DOHH2 (cell line): ENCODE data around the gene AKAP1.

Experiments used
- H3F3A ChIP-seq: fragments of 200-600 bp; sonication (generic), shearing (Covaris generic); 2 replicates; pipeline ENCODE4 v1.6.0; 2016; ENCODE audit warnings: antibody characterized with exemption, mild to moderate bottlenecking; ENCODE audit not compliant: control insufficient read depth, insufficient read depth
- H3K27ac ChIP-seq: fragments of 200-600 bp; sonication (generic); 2 replicates; pipeline ENCODE4 v1.5.1; 2014; ENCODE audit warnings: low read depth, mild to moderate bottlenecking, low read length, moderate library complexity
- H3K27me3 ChIP-seq: fragments of 200-600 bp; sonication (generic); 2 replicates; pipeline ENCODE4 v1.6.1; 2014; ENCODE audit warnings: mild to moderate bottlenecking, low read length, mixed read lengths; ENCODE audit not compliant: control insufficient read depth
- H3K36me3 ChIP-seq: fragments of 200-600 bp; sonication (generic); 2 replicates; pipeline ENCODE4 v1.6.1; 2014; ENCODE audit warnings: mild to moderate bottlenecking, low read length, moderate library complexity, mixed read lengths; ENCODE audit not compliant: control insufficient read depth
- H3K4me1 ChIP-seq: fragments of 200-600 bp; sonication (generic); 2 replicates; pipeline ENCODE4 v1.6.1; 2014; ENCODE audit warnings: mild to moderate bottlenecking, low read length, mixed read lengths; ENCODE audit not compliant: control insufficient read depth
- H3K4me2 ChIP-seq: fragments of 200-600 bp; sonication (generic); 2 replicates; pipeline ENCODE4 v1.6.0; 2014; ENCODE audit warnings: mild to moderate bottlenecking, low read length, moderate library complexity
- H3K4me3 ChIP-seq: fragments of 200-600 bp; sonication (generic); 2 replicates; pipeline ENCODE4 v1.5.1; 2014; ENCODE audit warnings: mild to moderate bottlenecking, low read length, mixed read lengths
- H3K79me2 ChIP-seq: fragments of 200-600 bp; sonication (generic); 2 replicates; pipeline ENCODE4 v1.6.1; 2014; ENCODE audit warnings: mild to moderate bottlenecking, low read length, mixed read lengths; ENCODE audit not compliant: control insufficient read depth
- H3K9me2 ChIP-seq: fragments of 200-600 bp; sonication (generic); replicated peaks from 2 replicates; pipeline ENCODE4 v1.6.1; 2014; ENCODE audit warnings: mild to moderate bottlenecking, low read length, mixed read lengths; ENCODE audit not compliant: control insufficient read depth
- H3K9me3 ChIP-seq: fragments of 200-600 bp; sonication (generic); 2 replicates; pipeline ENCODE4 v1.6.1; 2014; ENCODE audit warnings: antibody characterized with exemption, low read length, mixed read lengths; ENCODE audit not compliant: control insufficient read depth, insufficient read depth
- H4K20me1 ChIP-seq: fragments of 200-600 bp; sonication (generic); 2 replicates; pipeline ENCODE4 v1.6.0; 2014; ENCODE audit warnings: low read depth, mild to moderate bottlenecking, antibody characterized with exemption, low read length, moderate library complexity; ENCODE audit not compliant: control insufficient read depth, insufficient read depth
- CTCF ChIP-seq: fragments of 200-600 bp; sonication (generic); IDR thresholded peaks from one replicate; pipeline ENCODE4 v1.5.1; 2014; ENCODE audit warnings: antibody characterized with exemption, mild to moderate bottlenecking, low read depth, low read length; ENCODE audit not compliant: poor library complexity, severe bottlenecking
- EZH2phosphoT487 ChIP-seq: fragments of 200-600 bp; sonication (generic); IDR thresholded peaks from 2 replicates; pipeline ENCODE4 v1.6.1; 2017; ENCODE audit warnings: borderline replicate concordance, mild to moderate bottlenecking, antibody characterized with exemption, low read length, moderate library complexity, mixed read lengths

AKAP1 gene

GRCh38 chr17:57085448-57086068 lies 512 bp downstream of the AKAP1 start:
- H3K27ac ChIP-seq = peak overlapping the region; percentile 59
- H3K27me3 ChIP-seq = no peaks in the 10 kb centered on the region
- H4K20me1 ChIP-seq = peaks cover 26% of the 10 kb centered on the region
- peak overlapping the region; percentile 74 for H3K4me2 ChIP-seq
- peaks cover 60% of the 10 kb centered on the region for H3K79me2 ChIP-seq
- no peaks in the 10 kb centered on the region for H3K9me2 ChIP-seq
- H3F3A ChIP-seq = no peaks in the 10 kb centered on the region; the same call in 1 of the 2 replicates
- peaks cover 20% of the 10 kb centered on the region for H3K36me3 ChIP-seq
- no peaks in the 10 kb centered on the region for H3K9me3 ChIP-seq
- peaks cover 39% of the 10 kb centered on the region for H3K4me1 ChIP-seq
- no peak for TF ChIP-seq EZH2phosphoT487
- no peak for TF ChIP-seq CTCF
- H3K4me3 ChIP-seq = peak overlapping the region; percentile 86

GRCh38 chr17:57086069-57086930 lies 1.3 kb downstream of the AKAP1 start:
- Histone ChIP-seq H3F3A (no peaks in the 10 kb centered on the region; the same call in 1 of the 2 replicates), H3K79me2 (peaks cover 68% of the 10 kb centered on the region), H3K27ac (peak overlapping the region; percentile 59), H3K4me1 (peaks cover 42% of the 10 kb centered on the region), H3K9me3 (no peaks in the 10 kb centered on the region), H3K9me2 (no peaks in the 10 kb centered on the region), H3K27me3 (no peaks in the 10 kb centered on the region), H3K36me3 (peaks cover 20% of the 10 kb centered on the region), H4K20me1 (peaks cover 33% of the 10 kb centered on the region), H3K4me2 (peak overlapping the region; percentile 74), H3K4me3 (peak overlapping the region; percentile 86)
- TF ChIP-seq CTCF (no peak), EZH2phosphoT487 (no peak)

GRCh38 chr17:57088298-57088697 lies 3.3 kb downstream of the AKAP1 start:
- Histone ChIP-seq H3K9me3 (no peaks in the 10 kb centered on the region), H3K79me2 (peaks cover 87% of the 10 kb centered on the region), H3K27me3 (no peaks in the 10 kb centered on the region), H3K27ac (no peak overlapping the region), H3K4me2 (peak overlapping the region; percentile 74), H3K4me1 (peaks cover 46% of the 10 kb centered on the region), H3K4me3 (no peak overlapping the region), H3K36me3 (peaks cover 25% of the 10 kb centered on the region), H4K20me1 (peaks cover 41% of the 10 kb centered on the region), H3K9me2 (no peaks in the 10 kb centered on the region), H3F3A (no peaks in the 10 kb centered on the region)
- no peak for TF ChIP-seq CTCF
- no peak for TF ChIP-seq EZH2phosphoT487
